Fibroblast of the aortic adventitia (primary cell): ENCODE data around the gene RTP4. TPM values are rescaled to one million over a fixed set of nuclear protein-coding genes. Genes with fewer than 3 reads are reported as not detected.

ENCODE experiments used
- DNase-seq: peaks from one replicate; pipeline ENCODE4 v3.0.0-alpha.2; 2010; ENCODE audit warnings: low read depth
- H3K4me3 ChIP-seq: 2 replicates; pipeline ENCODE4 v1.5.1; 2011; ENCODE audit warnings: low read depth, mild to moderate bottlenecking, control low read depth, low read length, moderate library complexity
- CTCF ChIP-seq: IDR thresholded peaks from 2 replicates; pipeline ENCODE4 v1.5.1; 2011; ENCODE audit warnings: mild to moderate bottlenecking, low read length, control low read depth, inconsistent platforms; ENCODE audit not compliant: insufficient read depth
- total RNA-seq: library from RNA; depleted of rRNA; stranded (reverse); fragments of >200 nt; gene quantifications from 2 replicates; pipeline ENCODE4 v1.2.3, GENCODE V29; 2012; ENCODE audit warnings: low replicate concordance

RTP4 gene
- total RNA-seq, 1 donor, result 2.8 TPM

GRCh38 chr3:187323091-187323490, 45.1 kb upstream of the RTP4 start:
- no peak overlapping the region for H3K4me3 ChIP-seq
- no peak for TF ChIP-seq CTCF
- DNase-seq, result no peak

GRCh38 chr3:187325632-187326031, 42.6 kb upstream of the RTP4 start:
- TF ChIP-seq CTCF, result no peak
- no peak overlapping the region for H3K4me3 ChIP-seq
- no peak for DNase-seq

- no peak for DNase-seq
- TF ChIP-seq CTCF, result no peak
- H3K4me3 ChIP-seq, result no peak overlapping the region
These were observed 40.3 kb upstream of the RTP4 start for GRCh38 chr3:187327845-187328244.

- no peak for DNase-seq
These were observed 39.5 kb upstream of the RTP4 start for GRCh38 chr3:187328691-187329090.

GRCh38 chr3:187334904-187335303, 33.3 kb upstream of the RTP4 start:
- no peak for DNase-seq
- TF ChIP-seq CTCF, result no peak
- no peak overlapping the region for H3K4me3 ChIP-seq

More at GRCh38 chr3:187328691-187329090, 39.5 kb upstream of the RTP4 start:
- H3K4me3 ChIP-seq, result no peak overlapping the region
- TF ChIP-seq CTCF, result no peak

- DNase-seq, result no peak
- H3K4me3 ChIP-seq, result no peak overlapping the region
- TF ChIP-seq CTCF, result no peak
These were observed 31.9 kb upstream of the RTP4 start for GRCh38 chr3:187336322-187336721.

GRCh38 chr3:187340578-187340977, 27.6 kb upstream of the RTP4 start:
- no peak for DNase-seq
- no peak overlapping the region for H3K4me3 ChIP-seq
- TF ChIP-seq CTCF, result no peak
